GM19351 (cell line): ENCODE data around the gene ABRACL.

Source experiments
- ATAC-seq: cut with Tn5 transposase; IDR thresholded peaks from one replicate; pipeline ENCODE4 v1.9.1; 2021; ENCODE audit warnings: mild to moderate bottlenecking, moderate library complexity; ENCODE audit not compliant: unreplicated experiment

Gene ABRACL

DNA sequence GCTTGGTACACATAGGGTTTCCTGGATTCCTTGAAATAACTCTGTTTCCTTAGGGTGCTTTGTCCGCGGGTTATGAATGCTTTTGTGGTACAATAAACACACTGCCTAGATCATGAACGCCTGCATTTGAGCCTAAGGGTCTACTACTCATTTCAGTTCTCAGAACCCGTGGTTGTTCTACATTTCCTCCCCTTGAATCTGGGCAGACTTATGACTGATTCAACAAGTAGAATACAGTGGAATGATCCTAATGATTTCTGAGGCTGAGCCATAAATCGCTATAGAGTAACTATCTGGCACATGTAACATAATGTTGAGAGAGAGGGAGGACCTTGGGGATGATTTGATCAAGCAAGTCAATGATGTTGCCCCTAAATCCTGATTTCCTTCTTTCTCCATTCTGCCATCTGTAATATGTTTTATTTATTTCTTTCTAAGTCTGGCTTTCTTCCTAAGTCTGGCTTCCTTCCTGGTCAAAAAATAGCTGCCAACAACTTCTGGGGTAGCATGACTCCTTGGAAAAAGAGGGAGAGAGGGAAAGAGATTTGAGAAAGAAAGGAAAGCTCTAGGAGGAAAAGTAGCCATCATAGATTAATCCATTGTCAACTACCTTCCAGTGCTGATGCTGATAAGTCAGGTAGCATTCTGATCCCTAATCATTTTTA lies 23.0 kb downstream of the ABRACL start:
- ATAC-seq: no peak

DNA sequence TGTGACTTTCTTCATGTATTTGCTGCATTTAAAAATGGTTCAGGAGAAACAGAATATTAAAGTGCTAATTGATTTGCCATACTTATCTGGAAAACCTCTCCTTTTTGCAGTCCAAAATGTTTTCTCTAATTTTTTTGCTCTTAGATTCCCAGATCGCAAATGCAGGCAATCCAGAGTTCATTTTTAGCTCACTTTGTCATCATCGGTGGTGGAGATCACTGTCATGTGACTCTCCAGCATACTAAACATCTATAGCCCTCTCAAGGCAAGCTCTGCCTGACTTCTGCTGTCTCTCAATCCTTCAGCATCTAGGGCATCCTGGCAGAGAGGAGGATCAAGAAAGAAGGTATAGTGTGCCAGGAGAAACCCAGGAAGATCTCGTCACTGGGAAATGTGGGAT lies 24.8 kb downstream of the ABRACL start:
- no peak for ATAC-seq

DNA sequence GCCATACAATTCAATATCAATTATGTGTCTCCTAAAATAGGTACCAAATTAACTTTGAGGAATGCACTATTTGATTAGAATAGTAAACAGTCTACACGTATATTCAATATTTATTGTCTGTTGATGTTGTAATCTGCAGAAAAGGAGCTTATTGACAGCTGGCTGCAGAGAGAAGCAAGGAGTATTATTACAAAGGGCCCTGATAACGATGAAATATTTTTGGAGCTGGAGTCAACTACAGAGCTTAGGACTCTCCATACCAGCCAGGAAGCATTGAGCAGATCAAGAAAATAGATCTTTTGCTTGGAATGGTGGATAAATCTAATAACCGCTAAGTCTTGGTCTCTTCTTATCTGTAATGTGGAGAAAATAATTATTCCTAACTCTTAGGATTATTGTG lies 25.5 kb downstream of the ABRACL start:
- ATAC-seq: no peak

DNA sequence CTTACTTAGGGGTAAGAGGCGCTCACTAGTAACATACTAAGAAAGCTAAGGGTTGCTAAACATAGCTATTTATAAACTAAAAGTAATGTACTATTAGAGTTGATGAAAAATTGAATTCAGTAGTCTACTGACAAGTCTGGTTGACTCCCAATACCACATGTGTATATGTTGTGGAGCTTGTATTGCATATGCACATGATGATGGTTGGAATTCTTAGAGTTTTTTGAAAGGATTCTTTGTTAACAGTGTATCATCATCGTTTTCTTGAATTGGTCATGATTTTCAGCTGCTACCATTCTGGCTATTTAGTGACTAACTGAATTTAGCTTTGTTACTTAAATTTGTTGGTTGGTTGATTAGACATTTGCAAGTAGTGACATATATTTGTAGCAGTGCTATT lies 27.2 kb downstream of the ABRACL start:
- ATAC-seq: no peak

DNA sequence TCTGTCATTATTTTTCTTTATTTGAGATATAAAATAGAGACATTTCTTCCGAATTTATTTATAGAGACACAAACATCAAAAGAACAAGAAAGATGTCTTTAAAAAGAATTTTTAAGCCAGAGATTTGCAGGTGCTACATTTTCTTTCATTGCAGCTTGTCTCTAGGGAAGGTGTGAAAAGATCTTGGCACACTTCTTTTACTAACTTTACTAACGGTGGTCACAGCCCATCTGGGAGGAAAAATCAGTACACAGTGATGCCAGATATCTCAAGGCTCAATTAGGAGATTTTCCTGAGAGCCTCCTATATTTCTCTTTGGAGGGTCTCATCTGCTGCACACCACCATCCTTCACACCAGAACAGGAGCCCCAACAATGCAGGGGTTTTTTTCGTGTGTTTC lies 29.5 kb downstream of the ABRACL start:
- no peak for ATAC-seq

DNA sequence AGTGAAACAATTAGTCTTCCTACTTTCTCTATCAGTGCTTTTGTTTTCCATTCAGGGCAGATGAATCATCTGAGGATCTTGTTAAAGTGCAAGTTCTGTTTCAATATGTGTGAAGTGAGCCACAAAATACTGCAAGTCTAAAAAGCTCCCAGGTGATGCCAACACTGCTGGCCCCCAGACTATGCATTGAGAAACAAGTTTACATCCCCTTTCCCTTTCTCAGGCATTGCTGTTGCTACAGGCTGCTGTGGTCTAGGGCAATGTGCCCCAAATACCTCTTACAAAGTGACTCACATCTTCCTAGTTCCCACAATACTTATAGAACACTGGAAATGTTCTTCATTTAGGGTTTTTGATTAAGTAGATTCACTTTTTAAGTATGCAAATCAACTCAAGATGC lies 31.8 kb downstream of the ABRACL start:
- no peak for ATAC-seq

DNA sequence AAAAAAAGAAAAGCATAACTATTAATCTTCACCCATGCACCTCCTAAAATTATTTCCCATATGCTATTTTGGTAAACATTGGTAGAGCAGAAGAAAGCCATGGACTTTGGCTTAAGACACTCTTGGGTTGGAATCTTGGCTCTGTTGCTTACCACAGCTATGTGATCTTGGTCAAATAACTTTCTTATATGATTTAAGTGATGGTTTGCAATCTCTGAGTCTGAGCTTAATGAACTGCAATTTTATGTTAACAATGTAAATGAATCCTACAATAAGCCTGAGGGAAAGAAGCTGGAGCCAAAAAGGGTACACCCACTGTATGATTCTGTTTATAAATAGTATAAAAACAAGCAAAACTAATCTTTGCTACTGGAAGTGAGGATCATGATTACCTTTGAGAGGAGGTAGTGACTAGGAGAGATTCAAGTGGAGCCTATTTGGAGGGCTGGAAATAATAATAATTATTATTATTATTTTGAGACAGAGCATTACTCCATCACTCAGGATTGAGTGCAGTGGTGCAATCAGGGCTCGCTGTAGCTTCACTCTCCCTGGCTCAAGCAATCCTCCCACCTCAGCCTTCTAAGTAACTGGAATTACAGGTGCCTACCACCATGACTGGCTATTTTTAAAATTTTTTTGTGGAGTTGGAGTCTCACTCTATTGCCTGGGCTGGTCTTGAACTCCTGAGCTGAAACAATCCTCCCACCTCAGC lies 34.5 kb downstream of the ABRACL start:
- ATAC-seq: no peak

DNA sequence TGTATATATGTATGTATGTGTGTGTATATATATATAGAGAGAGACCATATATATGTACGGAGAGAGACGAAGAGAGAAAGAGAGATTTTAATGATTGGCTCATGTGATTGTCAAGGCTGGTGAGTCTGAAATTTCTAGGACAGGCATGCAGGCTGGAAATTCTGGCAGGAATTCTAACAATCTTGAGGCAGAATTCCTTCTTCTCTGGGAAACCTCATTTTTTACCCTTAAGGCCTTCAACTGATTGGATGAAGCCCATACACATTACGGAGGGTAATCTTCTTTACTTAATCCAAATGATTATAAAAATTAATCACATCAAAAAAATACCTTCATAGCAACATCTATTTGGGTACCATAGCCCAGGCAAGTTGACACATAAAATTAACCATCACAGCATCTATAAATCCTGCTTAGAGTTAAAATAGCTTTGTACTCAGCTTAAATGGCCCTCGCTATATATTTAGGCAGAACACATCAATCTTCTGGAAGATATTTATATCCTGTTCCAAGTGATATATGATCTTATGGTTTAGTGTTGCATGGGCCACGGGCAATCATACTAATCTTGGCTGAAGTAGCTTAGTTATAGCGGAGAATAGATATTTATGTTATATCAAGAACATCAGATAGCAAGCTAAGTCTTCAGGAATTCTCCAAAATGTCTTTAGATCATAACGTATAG lies 36.6 kb downstream of the ABRACL start:
- ATAC-seq: no peak

DNA sequence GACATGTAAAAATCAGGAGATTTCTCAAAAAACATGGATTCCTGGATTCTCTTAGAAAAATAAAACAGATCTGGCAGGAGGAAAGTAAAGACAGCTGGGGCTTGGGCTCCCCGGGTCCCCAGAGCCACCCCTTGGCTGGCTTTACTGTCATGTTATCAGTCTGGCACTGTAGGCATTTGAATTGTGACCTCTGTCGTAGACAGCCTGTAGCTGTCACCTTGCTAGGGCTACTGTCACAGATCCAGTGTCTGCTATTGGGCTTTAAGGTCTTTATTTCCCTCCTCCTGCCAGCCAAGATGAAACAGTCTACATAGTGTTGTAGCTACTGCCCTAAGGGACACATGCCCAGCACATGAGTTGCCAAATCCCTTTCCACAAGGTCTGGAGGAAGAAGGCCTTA lies 37.5 kb downstream of the ABRACL start:
- ATAC-seq: no peak

DNA sequence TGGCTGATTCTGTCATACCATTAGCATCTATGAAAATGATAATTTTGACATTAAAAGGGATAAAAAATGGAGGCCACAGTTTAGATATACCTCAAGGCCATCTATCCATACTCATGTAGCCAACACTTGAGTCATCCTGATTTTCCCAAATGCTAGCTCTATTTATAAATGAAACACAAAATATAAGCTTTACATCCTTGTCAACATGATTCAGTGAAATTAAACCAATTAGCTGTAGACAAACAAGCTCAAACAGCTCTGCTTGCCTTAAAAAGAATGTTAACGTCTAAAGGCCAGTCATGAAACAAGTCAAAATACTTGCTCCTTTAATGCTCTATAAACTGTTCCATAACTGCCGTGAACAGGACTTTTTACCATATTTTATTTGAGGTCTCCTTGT lies 40.3 kb downstream of the ABRACL start:
- no peak for ATAC-seq

DNA sequence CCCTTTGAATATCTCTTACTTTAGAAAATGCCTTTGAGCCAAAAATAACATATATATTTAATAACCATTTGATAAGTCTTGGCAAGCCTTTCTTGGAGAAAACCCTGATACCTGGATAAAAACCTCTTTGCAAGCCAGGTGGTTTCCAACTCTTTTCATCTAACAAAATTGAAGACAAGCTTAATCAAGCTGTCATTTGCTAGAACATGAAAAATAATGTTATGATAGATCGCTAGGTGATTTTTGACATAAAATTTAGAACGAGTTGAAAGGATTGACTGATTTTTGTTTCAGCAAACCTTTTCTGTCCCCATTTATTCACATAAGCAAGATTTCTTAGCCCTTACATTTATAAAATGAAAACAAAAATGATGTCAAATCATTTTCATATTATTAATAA lies 44.6 kb downstream of the ABRACL start:
- no peak for ATAC-seq

DNA sequence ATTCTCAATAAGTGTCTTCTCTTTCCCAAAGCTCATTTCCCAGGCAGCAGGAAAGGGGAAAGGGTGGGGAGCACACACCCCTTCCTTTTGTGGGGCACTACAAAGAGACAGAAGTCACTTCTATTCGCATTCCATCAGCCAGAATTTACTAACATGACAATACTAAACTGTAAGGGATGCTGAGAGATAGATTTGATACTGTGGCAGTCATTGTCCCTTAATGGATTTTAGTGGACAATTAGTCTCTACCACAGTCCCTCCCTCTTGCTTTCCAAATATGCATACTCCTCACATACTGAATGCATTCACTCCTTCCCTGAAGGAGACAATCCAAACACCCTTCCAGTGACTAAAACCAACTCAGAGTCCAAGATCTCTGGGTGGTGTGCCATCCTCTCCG lies 50.5 kb downstream of the ABRACL start:
- ATAC-seq: no peak

DNA sequence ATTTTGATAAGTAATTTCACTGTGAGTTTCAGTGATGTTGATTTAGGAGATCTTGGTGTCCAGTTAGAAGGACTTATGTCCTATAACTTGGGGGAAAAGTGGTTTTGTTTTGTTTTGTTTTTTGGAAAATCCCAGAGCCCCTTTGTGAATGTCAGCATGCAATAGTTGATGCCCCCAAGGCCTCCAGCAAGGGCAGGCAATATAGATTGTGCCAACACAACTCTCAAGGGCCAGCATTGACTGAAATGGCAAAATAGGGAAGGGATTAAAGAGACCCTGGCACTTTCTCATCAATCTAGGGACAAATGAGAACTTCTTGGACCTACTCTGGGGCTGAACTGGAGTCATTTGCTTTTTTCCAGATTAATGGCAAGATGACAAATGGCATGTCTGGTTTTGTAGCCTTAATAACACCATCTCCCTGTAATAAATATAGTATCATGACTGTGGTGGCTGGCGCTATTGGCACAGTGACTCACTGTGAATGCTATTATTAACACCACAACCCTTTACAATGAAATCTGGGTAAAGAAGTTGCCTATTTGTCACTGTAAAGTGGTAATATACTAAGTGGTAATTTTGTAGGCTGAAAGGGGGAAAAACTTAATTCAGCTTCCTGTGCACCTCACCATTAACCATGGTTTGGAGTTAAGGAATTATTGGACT lies 51.8 kb downstream of the ABRACL start:
- no peak for ATAC-seq

DNA sequence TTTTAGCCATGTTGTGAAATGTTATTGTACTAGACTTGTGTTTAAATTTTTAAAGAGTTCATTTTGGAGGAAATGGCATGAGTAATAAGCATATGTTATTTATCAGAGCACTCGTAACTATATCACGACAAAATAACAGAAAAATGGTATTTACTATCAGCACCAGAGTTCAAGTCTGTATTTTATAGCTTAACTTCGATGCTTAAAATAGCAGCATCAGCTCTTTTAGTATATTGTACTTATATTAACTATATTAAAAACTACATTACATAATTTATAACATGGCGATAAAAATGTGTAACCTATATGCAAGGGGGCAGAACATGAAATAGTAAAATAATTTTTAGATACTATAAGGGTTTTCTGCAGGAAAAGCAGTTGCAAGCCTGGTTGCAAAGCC lies 52.9 kb downstream of the ABRACL start:
- ATAC-seq: no peak

DNA sequence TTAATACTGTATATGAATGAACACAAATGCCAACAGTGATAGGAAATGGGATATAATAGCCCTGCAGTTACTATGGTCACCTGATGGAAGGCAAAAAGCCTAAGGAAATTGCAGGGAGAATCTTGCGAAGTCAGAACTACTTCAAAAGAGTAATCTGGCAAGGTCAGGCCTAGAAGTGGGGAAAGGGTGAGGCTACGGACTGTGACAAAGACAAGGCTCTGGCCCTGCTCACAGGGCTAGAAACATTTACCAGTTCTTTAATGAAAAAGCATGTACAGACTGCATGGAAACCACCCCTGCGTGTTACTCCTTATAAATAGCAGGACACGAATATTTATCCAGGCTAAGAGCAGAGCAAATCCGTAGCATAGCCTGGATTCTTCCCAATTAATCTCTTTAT lies 53.8 kb downstream of the ABRACL start:
- no peak for ATAC-seq

DNA sequence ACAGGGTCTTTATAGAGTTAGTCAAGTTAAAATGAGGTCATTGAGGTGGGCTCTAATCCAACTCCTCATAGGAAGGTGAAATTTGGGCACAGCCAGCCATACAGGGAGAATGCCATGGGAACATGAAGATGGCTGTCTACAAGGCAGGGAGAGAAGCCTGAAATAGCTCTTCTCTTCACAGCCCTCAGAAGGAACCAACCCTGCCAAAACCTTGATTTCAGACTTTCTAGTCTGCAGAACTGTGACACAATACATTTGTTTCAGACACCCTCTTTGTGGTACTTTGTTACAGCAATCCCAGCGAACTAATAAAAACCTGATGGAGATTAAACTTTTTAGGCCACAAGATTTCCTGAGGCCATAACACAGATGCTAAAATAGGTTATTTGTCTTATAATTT lies 63.3 kb downstream of the ABRACL start:
- ATAC-seq: no peak
